H9 (cell line): ENCODE measurements around the gene MKNK2. TPM values are rescaled to one million over a fixed set of nuclear protein-coding genes. Genes with fewer than 3 reads are reported as not detected.

Experiments used
- DNase-seq: peaks from one replicate; pipeline ENCODE4 v3.0.0-alpha.2; 2017
- H2AFZ ChIP-seq: one replicate; pipeline ENCODE4 v1.6.1; 2013; ENCODE audit warnings: mild to moderate bottlenecking, low read length, control low read depth, moderate library complexity
- H2AK5ac ChIP-seq: 2 replicates; pipeline ENCODE4 v1.6.1; 2013; ENCODE audit warnings: low read length, control low read depth, mixed read lengths; ENCODE audit not compliant: insufficient read length
- H2BK120ac ChIP-seq: one replicate; pipeline ENCODE4 v1.6.1; 2013; ENCODE audit warnings: low read depth, mild to moderate bottlenecking, low read length, control low read depth, inconsistent platforms; ENCODE audit not compliant: poor library complexity, severe bottlenecking
- H2BK12ac ChIP-seq: 2 replicates; pipeline ENCODE4 v1.6.1; 2013; ENCODE audit warnings: low read length, control low read depth, mixed read lengths, low read depth; ENCODE audit not compliant: insufficient read length
- H2BK15ac ChIP-seq: 2 replicates; pipeline ENCODE4 v1.6.1; 2013; ENCODE audit warnings: low read depth, low read length, control low read depth
- H2BK20ac ChIP-seq: one replicate; pipeline ENCODE4 v1.6.1; 2013; ENCODE audit warnings: low read depth, mild to moderate bottlenecking, low read length, control low read depth, inconsistent platforms; ENCODE audit not compliant: poor library complexity, severe bottlenecking
- H2BK5ac ChIP-seq: 2 replicates; pipeline ENCODE4 v1.6.1; 2013; ENCODE audit warnings: low read length, control low read depth, mixed read lengths; ENCODE audit not compliant: insufficient read length
- H3K14ac ChIP-seq: 2 replicates; pipeline ENCODE4 v1.6.1; 2013; ENCODE audit warnings: low read length, control low read depth; ENCODE audit not compliant: insufficient read depth
- H3K18ac ChIP-seq: 2 replicates; pipeline ENCODE4 v1.6.1; 2013; ENCODE audit warnings: low read depth, mild to moderate bottlenecking, mixed read lengths, low read length, control low read depth; ENCODE audit not compliant: insufficient read length
- H3K23ac ChIP-seq: 2 replicates; pipeline ENCODE4 v1.6.1; 2013; ENCODE audit warnings: low read length, control low read depth, mixed read lengths, low read depth; ENCODE audit not compliant: insufficient read length
- H3K23me2 ChIP-seq: 2 replicates; pipeline ENCODE4 v1.6.1; 2013; ENCODE audit warnings: low read depth, mild to moderate bottlenecking, mixed read lengths, low read length, control low read depth; ENCODE audit not compliant: insufficient read length, poor library complexity, severe bottlenecking
- H3K27ac ChIP-seq: 2 replicates; pipeline ENCODE4 v1.5.1; 2013; ENCODE audit warnings: low read length, control low read depth, mixed read lengths, low read depth; ENCODE audit not compliant: insufficient read length
- H3K27me3 ChIP-seq: 2 replicates; pipeline ENCODE4 v1.6.1; 2013; ENCODE audit warnings: low read length, control low read depth, inconsistent platforms; ENCODE audit not compliant: insufficient read depth
- H3K4ac ChIP-seq: 2 replicates; pipeline ENCODE4 v1.6.1; 2013; ENCODE audit warnings: low read depth, mild to moderate bottlenecking, control low read depth, inconsistent platforms, low read length, moderate library complexity
- H3K4me1 ChIP-seq: 2 replicates; pipeline ENCODE4 v1.6.1; 2013; ENCODE audit warnings: low read length, control low read depth, inconsistent platforms; ENCODE audit not compliant: insufficient read depth
- H3K4me2 ChIP-seq: 2 replicates; pipeline ENCODE4 v1.6.1; 2013; ENCODE audit warnings: low read length, control low read depth, mixed read lengths; ENCODE audit not compliant: insufficient read length, insufficient read depth
- H3K56ac ChIP-seq: 2 replicates; pipeline ENCODE4 v1.6.1; 2013; ENCODE audit warnings: low read depth, mild to moderate bottlenecking, mixed read lengths, low read length, control low read depth; ENCODE audit not compliant: insufficient read length
- H3K79me1 ChIP-seq: 2 replicates; pipeline ENCODE4 v1.6.1; 2013; ENCODE audit warnings: low read depth, mild to moderate bottlenecking, moderate library complexity, low read length, control low read depth, inconsistent platforms; ENCODE audit not compliant: insufficient read depth, poor library complexity, severe bottlenecking
- H3K79me2 ChIP-seq: 2 replicates; pipeline ENCODE4 v1.6.1; 2013; ENCODE audit warnings: low read length, control low read depth, inconsistent platforms; ENCODE audit not compliant: insufficient read depth
- H3K9ac ChIP-seq: 2 replicates; pipeline ENCODE4 v1.6.1; 2013; ENCODE audit warnings: low read length, control low read depth, mixed read lengths; ENCODE audit not compliant: insufficient read length; ENCODE audit errors: extremely low read depth
- H3K9me3 ChIP-seq: one replicate; pipeline ENCODE4 v1.6.1; 2013; ENCODE audit warnings: low read depth, low read length, inconsistent platforms; ENCODE audit not compliant: control insufficient read depth
- H3T11ph ChIP-seq: one replicate; pipeline ENCODE4 v1.6.1; 2013; ENCODE audit warnings: mild to moderate bottlenecking, low read length, control low read depth, inconsistent platforms
- H4K20me1 ChIP-seq: one replicate; pipeline ENCODE4 v1.6.1; 2013; ENCODE audit not compliant: control insufficient read depth, insufficient read length, insufficient read depth
- H4K5ac ChIP-seq: 2 replicates; pipeline ENCODE4 v1.6.1; 2013; ENCODE audit warnings: low read depth, mild to moderate bottlenecking, mixed read lengths, low read length, control low read depth; ENCODE audit not compliant: insufficient read length
- H4K8ac ChIP-seq: replicated peaks from 2 replicates; pipeline ENCODE4 v1.6.1; 2013; ENCODE audit warnings: low read length, control low read depth, mixed read lengths, low read depth; ENCODE audit not compliant: insufficient read length
- H4K91ac ChIP-seq: 2 replicates; pipeline ENCODE4 v1.6.1; 2013; ENCODE audit warnings: low read depth, mild to moderate bottlenecking, moderate library complexity, mixed read lengths, low read length, control low read depth; ENCODE audit not compliant: insufficient read length
- H3K27ac Mint-ChIP-seq, 3 experiments: 2 replicates in 2 of 3; 3 replicates in 1 of 3; pipeline ENCODE4 v1.8.0; 2020 to 2021; ENCODE audit warnings: mixed read lengths in 3 of 3, mild to moderate bottlenecking in 1 of 3, moderate library complexity in 1 of 3
- H3K27me3 Mint-ChIP-seq: 2 replicates; pipeline ENCODE4 v1.8.0; 2021; ENCODE audit warnings: low read depth, mild to moderate bottlenecking, moderate library complexity, mixed read lengths
- H3K36me3 Mint-ChIP-seq, 3 experiments: 2 replicates in 2 of 3; 3 replicates in 1 of 3; pipeline ENCODE4 v1.8.0; 2020 to 2021; ENCODE audit warnings: low read depth in 3 of 3, mixed read lengths in 3 of 3; ENCODE audit not compliant: insufficient read depth in 1 of 3
- H3K4me1 Mint-ChIP-seq, 2 experiments: 2 replicates each; pipeline ENCODE4 v1.8.0; 2020; ENCODE audit warnings: mixed read lengths in 2 of 2
- H3K4me3 Mint-ChIP-seq, 2 experiments: 2 replicates in 1 of 2; 3 replicates in 1 of 2; pipeline ENCODE4 v1.8.0; 2020 to 2021; ENCODE audit warnings: mild to moderate bottlenecking in 2 of 2, mixed read lengths in 2 of 2, moderate library complexity in 1 of 2
- H3K9me3 Mint-ChIP-seq, 2 experiments: 2 replicates in 1 of 2; 3 replicates in 1 of 2; pipeline ENCODE4 v1.8.0; 2020; ENCODE audit warnings: mild to moderate bottlenecking in 2 of 2, mixed read lengths in 2 of 2, moderate library complexity in 1 of 2
- CTCF ChIP-seq: fragments of 200-600 bp; sonication (generic); conservative IDR thresholded peaks from 3 replicates; pipeline ENCODE4 v1.8.0; 2021; ENCODE audit warnings: antibody characterized with exemption, mild to moderate bottlenecking
- WGBS: extraction: QIAGEN DNeasy Blood & Tissue Kit; methylation state at CpG from one replicate; pipeline ENCODE4 v1.1.7; 2013; ENCODE audit warnings: missing lambda C conversion rate, low lambda C conversion rate, mixed read lengths; ENCODE audit not compliant: insufficient read length; ENCODE audit errors: extremely low coverage; 5-methylcytosine and 5-hydroxymethylcytosine counted together
- total RNA-seq: library from RNA; stranded (reverse); gene quantifications from 2 replicates; pipeline ENCODE4 v1.2.1, GENCODE V29; 2021

MKNK2 gene
- total RNA-seq, 1 experiment from 2014 or later: 153 TPM

DNA sequence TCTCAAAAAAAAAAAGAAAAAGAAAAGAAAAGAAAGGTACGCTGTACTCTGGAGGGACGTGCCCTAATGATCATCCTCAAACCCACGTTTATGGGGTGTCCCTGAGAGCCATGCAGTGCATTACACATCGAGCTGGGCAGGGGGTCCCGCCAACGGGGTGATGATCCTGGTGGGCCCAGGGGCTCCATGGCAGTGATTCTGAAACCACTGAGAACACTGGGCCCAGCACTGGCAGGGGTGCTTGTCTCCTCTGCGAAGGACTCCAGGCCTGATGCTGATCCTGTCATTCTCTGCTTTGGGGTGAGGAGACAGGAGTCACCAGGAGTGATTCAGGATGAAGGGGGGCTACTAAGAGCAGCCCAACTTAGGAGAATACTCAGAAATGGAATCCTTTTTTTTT lies 26.4 kb upstream of the MKNK2 start:
- H4K8ac ChIP-seq: no peak overlapping the region
- no peak overlapping the region for H2BK20ac ChIP-seq
- no peak for DNase-seq
- H3K23me2 ChIP-seq: no peaks in the 10 kb centered on the region
- H2AFZ ChIP-seq: no peak overlapping the region
- H2AK5ac ChIP-seq: no peak overlapping the region
- Mint-ChIP-seq H3K9me3 (no peaks in the 10 kb centered on the region), H3K36me3 (peaks cover 3 to 19% (median 13%) of the 10 kb centered on the region in 3 experiments), H3K4me1 (no peaks in the 10 kb centered on the region), H3K27me3 (no peaks in the 10 kb centered on the region), H3K27ac (no peak overlapping the region), H3K4me3 (no peak overlapping the region)
- no peaks in the 10 kb centered on the region for H3K79me1 ChIP-seq
- H3K4ac ChIP-seq: no peak overlapping the region
- H4K20me1 ChIP-seq: no peaks in the 10 kb centered on the region
- no peak overlapping the region for H2BK5ac ChIP-seq
- H3K56ac ChIP-seq: no peak overlapping the region
- no peaks in the 10 kb centered on the region for H3K4me1 ChIP-seq
- no peak overlapping the region for H4K91ac ChIP-seq
- no peak for TF ChIP-seq CTCF
- WGBS: no CpG with 5 or more reads among the region's 7 CpGs
- H3K23ac ChIP-seq: no peak overlapping the region
- no peak overlapping the region for H3K9ac ChIP-seq
- no peak overlapping the region for H3K14ac ChIP-seq
- H2BK15ac ChIP-seq: no peak overlapping the region
- H3K4me2 ChIP-seq: no peak overlapping the region
- no peak overlapping the region for H4K5ac ChIP-seq
- no peak overlapping the region for H3T11ph ChIP-seq
- no peak overlapping the region for H2BK12ac ChIP-seq
- H3K18ac ChIP-seq: no peak overlapping the region
- no peaks in the 10 kb centered on the region for H3K27me3 ChIP-seq
- H3K27ac ChIP-seq: no peak overlapping the region
- H2BK120ac ChIP-seq: no peak overlapping the region
- H3K79me2 ChIP-seq: no peaks in the 10 kb centered on the region
- H3K9me3 ChIP-seq: no peaks in the 10 kb centered on the region
